ENCODE results near the gene NBR1.
"Not testable (repeated sequence)": the region's sequence is repeated elsewhere in the genome, so short reads cannot be mapped to it uniquely, and the experiment has no call there.

NBR1 gene

DNA sequence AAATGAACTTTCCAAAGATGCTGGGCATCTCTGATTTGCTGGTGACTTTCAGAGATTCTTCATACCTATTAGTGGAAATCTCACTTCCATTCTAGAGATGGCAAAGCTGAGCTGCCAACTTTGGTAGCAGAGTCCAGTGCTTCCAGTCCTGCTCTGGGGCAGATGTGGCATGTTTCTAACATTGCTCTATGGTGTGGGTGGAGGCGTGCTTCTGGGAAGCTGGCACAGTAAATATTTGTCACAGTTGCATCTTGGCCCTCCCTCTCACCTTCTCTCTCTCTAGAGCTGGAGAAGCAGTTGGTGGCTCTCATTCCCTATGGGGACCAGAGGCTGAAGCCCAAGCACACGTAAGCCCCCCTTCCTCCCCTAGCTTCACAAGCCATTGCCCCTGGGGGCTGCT lies 42.5 kb downstream of the NBR1 start:
- H3K27ac Mint-ChIP-seq = no peak overlapping the region
- ATAC-seq (ENCODE audit: low read depth) (no peak), DNase-seq (ENCODE audit: low spot score in 2 of 2) (no peak)
- H3K4me3 Mint-ChIP-seq = peak overlapping the region; percentile 35
- peaks cover 18% of the 10 kb centered on the region for H3K36me3 Mint-ChIP-seq
- H3K4me1 Mint-ChIP-seq = peaks cover 24% of the 10 kb centered on the region
- no peaks in the 10 kb centered on the region for H3K27me3 Mint-ChIP-seq
- H3K9me3 Mint-ChIP-seq = no peaks in the 10 kb centered on the region

DNA sequence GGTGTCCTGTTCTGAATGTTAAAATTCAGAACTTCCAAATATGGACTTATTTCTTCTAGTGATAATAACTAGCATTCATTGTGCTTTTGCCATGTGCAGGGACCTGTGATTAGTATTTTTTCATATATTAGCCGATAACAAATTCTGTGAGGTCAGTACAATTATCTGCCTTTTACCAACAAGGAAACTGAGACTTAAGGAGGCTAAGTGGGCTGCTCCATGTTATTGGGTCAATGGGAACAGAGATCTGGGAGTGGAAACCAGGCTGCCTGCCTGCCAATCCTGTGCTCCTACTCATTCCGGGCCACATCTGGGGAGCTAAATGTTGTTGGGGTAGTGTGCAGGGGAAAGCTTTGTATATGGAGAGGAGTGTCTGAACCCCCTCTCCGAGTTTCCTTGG lies 44.3 kb downstream of the NBR1 start:
- ATAC-seq (ENCODE audit: low read depth) (no peak), DNase-seq (ENCODE audit: low spot score in 2 of 2) (no peak)
- peaks cover 24% of the 10 kb centered on the region for H3K4me1 Mint-ChIP-seq
- no peaks in the 10 kb centered on the region for H3K9me3 Mint-ChIP-seq
- H3K4me3 Mint-ChIP-seq = no peak overlapping the region
- no peak overlapping the region for H3K27ac Mint-ChIP-seq
- H3K36me3 Mint-ChIP-seq = peaks cover 21% of the 10 kb centered on the region
- H3K27me3 Mint-ChIP-seq = no peaks in the 10 kb centered on the region

DNA sequence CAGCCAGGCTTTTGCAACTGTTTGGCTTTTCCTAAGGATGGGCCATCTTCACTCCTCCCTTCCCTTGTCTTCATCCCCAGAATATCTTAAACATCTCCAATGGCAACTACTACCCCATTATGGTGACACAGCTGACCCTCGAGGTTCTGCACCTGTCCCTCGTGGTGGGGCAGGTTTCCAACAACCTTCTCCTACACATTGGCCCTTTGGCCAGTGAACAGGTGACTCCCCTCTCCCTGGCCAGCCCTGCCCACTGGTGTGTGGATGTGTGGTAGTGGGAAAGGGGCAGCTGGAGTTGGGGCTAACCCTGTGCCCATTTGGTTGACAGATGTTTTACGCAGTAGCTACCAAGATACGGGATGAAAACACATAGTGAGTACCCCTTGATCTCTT lies 45.4 kb downstream of the NBR1 start:
- ATAC-seq (ENCODE audit: low read depth) (no peak), DNase-seq (ENCODE audit: low spot score in 2 of 2) (no peak)
- Mint-ChIP-seq H3K36me3 (peaks cover 23% of the 10 kb centered on the region), H3K9me3 (no peaks in the 10 kb centered on the region), H3K27me3 (no peaks in the 10 kb centered on the region), H3K4me1 (peaks cover 20% of the 10 kb centered on the region), H3K4me3 (no peak overlapping the region), H3K27ac (no peak overlapping the region)

DNA sequence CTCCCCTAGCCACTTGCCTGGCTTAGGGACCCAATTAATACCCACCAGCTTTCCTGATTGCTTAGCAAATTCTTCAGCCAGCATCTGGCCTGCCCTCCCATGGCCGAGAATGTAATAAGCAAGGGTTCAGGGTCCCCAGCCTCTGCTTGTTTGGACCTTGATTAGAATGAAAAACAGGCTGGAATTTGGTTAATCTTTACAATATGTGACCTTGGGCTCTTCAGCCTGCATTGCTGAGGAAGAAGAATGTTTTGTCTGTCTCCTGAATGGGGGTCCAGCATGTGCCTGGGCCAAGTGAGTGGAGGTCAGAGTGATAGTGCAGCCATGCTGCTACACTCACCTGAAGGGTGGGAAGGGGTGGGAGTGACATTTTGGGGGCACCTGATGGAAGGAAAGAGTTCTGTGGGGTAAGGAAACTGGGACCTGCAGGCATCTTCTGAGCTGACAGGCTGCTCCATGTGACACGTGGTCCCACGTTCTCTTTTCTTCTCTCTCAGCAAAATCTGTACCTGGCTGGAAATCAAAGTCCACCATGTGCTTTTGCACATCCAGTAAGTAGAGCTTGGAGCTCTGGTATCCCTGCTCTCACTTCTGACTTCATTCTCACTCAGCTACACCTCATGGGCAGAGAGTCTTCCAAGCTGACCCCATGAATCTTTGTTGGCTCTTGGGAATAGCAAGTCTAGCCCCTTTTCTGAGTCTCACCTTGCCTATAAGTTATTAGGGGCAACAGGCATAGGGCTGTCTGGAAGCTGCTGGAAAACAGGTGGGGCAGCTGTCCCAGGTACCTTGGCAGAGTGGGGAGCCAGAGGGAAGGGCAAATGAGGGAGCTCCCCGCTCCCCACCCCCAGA lies 46.0 kb downstream of the NBR1 start:
- H3K36me3 Mint-ChIP-seq = peaks cover 23% of the 10 kb centered on the region
- no peak overlapping the region for H3K27ac Mint-ChIP-seq
- H3K4me3 Mint-ChIP-seq = no peak overlapping the region
- H3K9me3 Mint-ChIP-seq = no peaks in the 10 kb centered on the region
- peaks cover 19% of the 10 kb centered on the region for H3K4me1 Mint-ChIP-seq
- DNase-seq (ENCODE audit: low spot score in 2 of 2) = no peak
- ATAC-seq (ENCODE audit: low read depth) = no peak
- no peaks in the 10 kb centered on the region for H3K27me3 Mint-ChIP-seq

DNA sequence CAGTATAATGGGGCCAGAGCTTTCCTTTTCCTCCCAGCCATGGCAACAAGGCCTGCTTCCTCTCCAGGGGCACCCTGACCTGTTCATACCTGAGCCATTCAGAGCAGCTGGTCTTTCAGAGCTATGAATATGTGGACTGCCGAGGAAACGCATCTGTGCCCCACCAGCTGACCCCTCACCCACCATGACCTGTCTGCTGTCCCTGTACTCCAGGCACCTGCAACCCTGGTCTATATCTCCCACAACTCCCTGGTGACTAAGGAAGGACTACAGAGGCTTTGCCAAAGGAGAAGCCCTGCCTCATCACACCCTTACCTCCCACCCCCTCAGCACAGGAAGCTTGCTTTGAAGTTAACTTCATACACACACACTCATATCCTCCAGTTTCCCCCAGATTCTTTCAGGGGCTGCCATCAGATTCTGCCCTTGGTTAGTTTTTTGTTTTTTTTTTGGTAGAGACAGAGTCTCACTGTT lies 46.6 kb downstream of the NBR1 start:
- no peaks in the 10 kb centered on the region for H3K27me3 Mint-ChIP-seq
- H3K4me3 Mint-ChIP-seq = no peak overlapping the region
- ATAC-seq (ENCODE audit: low read depth) = no peak
- peaks cover 23% of the 10 kb centered on the region for H3K36me3 Mint-ChIP-seq
- peak in 1 of 2 donors; percentile 4 for DNase-seq (ENCODE audit: low spot score in 2 of 2)
- peak overlapping the region; percentile 20 for H3K27ac Mint-ChIP-seq
- peaks cover 12% of the 10 kb centered on the region for H3K4me1 Mint-ChIP-seq
- no peaks in the 10 kb centered on the region for H3K9me3 Mint-ChIP-seq

DNA sequence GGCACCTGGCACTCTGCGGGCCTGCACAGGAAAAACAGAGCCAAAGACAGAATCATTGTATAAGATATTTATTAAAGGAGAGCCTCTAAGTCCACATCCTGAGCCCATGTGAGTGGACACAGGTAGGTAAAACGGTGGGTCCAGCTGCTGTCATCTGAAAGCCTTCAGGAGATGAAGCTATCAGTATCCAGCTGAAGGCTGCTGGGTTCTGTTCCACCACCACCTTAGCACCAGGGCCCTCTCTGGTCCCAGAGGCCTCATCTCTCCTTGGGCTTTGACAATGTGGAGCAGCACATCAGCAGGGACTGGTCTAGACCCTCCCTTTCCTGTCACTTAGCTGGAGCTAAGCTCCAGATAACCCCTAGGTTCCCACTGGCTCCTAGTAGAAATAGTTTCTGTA lies 48.0 kb downstream of the NBR1 start:
- ATAC-seq (ENCODE audit: low read depth) (no peak), DNase-seq (ENCODE audit: low spot score in 2 of 2) (peak in 1 of 2 donors; percentile 4)
- H3K9me3 Mint-ChIP-seq = no peaks in the 10 kb centered on the region
- H3K36me3 Mint-ChIP-seq = peaks cover 26% of the 10 kb centered on the region
- H3K4me1 Mint-ChIP-seq = peaks cover 10% of the 10 kb centered on the region
- H3K27ac Mint-ChIP-seq = no peak overlapping the region
- no peak overlapping the region for H3K4me3 Mint-ChIP-seq
- H3K27me3 Mint-ChIP-seq = no peaks in the 10 kb centered on the region

DNA sequence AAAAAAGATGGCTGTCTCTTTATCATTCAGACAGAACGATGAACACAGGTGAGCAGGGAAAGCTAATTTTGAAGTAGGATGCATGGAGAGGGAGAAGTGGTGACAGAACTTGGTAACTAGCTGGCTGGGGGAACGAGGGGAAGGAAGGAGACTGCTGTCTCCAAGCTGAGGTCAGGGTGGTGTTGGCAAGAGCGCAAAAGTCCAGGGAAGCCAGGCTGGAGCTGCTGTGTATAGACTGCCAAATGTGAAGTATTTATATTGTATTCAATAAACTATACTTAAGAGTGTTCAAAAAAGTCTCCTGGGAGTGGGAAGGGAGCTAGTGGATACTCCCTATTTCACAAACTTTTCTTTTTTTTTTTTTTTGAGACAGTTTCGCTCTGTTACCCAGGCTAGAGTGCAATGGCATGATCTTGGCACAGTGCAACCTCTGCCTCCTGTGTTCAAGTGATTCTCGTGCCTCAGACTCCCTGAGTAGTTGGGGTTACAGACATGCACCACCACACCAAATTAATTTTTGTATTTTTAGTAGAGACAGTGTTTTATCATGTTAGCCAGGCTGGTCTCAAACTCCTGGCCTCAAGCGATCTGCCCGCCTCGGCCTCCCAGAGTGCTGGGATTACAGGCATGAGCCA lies 48.8 kb downstream of the NBR1 start:
- Mint-ChIP-seq H3K4me3 (no peak overlapping the region), H3K36me3 (peaks cover 26% of the 10 kb centered on the region), H3K9me3 (no peaks in the 10 kb centered on the region), H3K27me3 (no peaks in the 10 kb centered on the region), H3K4me1 (peaks cover 11% of the 10 kb centered on the region), H3K27ac (no peak overlapping the region)
- no peak for ATAC-seq (ENCODE audit: low read depth)
- DNase-seq (ENCODE audit: low spot score in 2 of 2) = peak in 1 of 2 donors; percentile 6

DNA sequence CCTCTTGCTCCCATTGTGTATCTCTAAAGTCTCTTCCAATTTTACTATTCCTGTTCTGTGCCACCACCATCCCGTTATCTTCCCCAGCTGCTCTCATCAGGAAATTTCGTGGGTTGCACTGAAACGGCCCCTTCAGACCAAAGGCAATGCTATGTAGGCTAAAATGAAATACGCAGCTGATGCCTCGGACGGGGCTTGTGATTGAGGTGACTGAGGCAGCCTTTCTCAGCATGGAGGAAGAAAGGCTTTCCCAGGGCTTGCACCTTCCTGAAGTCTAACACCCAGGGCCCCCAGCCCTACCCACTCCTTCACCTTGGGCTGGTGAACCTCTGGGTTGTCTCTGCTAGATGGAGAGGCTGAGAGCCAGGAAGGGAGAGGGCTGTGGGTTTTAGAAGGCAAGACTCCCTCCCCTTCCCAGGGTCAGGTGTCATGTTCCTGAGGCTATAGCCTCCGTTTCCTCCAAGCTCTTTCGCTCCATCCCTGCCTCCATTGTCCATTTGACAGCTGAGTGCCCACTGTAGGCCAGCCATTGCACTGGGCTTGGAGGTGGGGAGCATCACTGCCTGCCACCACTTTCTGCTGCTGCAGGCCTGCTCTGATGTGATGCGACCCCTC lies 49.6 kb downstream of the NBR1 start:
- no peak for ATAC-seq (ENCODE audit: low read depth)
- no peaks in the 10 kb centered on the region for H3K9me3 Mint-ChIP-seq
- H3K27ac Mint-ChIP-seq = no peak overlapping the region
- H3K36me3 Mint-ChIP-seq = peaks cover 25% of the 10 kb centered on the region
- H3K27me3 Mint-ChIP-seq = no peaks in the 10 kb centered on the region
- H3K4me3 Mint-ChIP-seq = no peak overlapping the region
- no peak for DNase-seq (ENCODE audit: low spot score in 2 of 2)
- H3K4me1 Mint-ChIP-seq = peaks cover 10% of the 10 kb centered on the region

DNA sequence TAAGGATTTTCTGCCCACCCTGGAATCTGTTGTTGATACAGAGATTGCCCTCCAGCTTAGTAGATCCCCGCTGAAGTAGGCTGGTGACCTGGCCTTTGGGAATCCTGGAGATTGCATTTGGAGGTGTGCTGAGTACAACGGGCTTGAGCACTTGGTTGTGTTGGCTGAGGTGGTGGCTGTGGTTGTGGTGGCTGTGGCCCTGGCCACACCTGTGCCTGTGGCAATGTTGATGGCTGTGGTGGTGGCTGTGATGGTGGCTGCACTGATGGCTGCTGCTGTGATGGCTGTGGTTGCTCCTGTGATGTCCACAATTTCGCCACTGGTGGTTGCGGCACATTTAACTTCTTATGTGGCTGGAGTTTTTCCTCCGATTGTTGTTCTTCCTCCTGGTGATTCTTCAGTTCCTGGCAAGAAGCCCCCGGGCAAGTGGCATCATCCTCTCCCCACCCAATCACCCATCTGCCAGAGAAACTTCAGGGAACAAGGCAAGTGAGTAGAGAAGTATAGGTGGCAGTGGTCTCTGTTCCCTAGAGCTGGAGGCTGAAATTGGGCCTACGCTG lies 53.2 kb downstream of the NBR1 start:
- H3K9me3 Mint-ChIP-seq = no peaks in the 10 kb centered on the region
- H3K27me3 Mint-ChIP-seq = no peaks in the 10 kb centered on the region
- H3K36me3 Mint-ChIP-seq = peaks cover 8% of the 10 kb centered on the region
- H3K4me3 Mint-ChIP-seq = no peak overlapping the region
- peaks cover 4% of the 10 kb centered on the region for H3K4me1 Mint-ChIP-seq
- DNase-seq (ENCODE audit: low spot score in 2 of 2) (no peak), ATAC-seq (ENCODE audit: low read depth) (no peak)
- no peak overlapping the region for H3K27ac Mint-ChIP-seq

DNA sequence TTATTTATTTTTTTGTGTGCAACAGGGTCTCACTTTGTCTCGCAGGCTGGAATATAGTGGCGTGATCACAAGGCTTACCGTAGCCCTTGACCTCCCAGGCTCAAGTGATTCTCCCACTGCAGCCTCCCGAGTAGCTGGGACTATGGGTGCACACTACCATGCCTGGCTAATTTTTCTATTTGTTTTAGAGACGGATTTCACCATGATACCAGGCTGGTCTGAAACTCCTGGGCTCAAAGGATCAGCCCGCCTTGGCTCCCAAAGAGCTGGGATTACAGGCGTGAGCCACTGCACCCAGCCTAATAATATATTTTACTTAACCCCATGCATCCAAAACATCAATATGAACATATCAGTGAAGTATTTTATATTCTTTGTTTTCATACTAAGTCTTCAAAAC lies 55.4 kb downstream of the NBR1 start:
- DNase-seq (ENCODE audit: low spot score in 2 of 2) (no peak), ATAC-seq (ENCODE audit: low read depth) (no peak)
- Mint-ChIP-seq H3K36me3 (peaks cover 3% of the 10 kb centered on the region), H3K27ac (no peak overlapping the region), H3K4me3 (no peak overlapping the region), H3K27me3 (no peaks in the 10 kb centered on the region), H3K4me1 (peaks cover 4% of the 10 kb centered on the region), H3K9me3 (no peaks in the 10 kb centered on the region)

DNA sequence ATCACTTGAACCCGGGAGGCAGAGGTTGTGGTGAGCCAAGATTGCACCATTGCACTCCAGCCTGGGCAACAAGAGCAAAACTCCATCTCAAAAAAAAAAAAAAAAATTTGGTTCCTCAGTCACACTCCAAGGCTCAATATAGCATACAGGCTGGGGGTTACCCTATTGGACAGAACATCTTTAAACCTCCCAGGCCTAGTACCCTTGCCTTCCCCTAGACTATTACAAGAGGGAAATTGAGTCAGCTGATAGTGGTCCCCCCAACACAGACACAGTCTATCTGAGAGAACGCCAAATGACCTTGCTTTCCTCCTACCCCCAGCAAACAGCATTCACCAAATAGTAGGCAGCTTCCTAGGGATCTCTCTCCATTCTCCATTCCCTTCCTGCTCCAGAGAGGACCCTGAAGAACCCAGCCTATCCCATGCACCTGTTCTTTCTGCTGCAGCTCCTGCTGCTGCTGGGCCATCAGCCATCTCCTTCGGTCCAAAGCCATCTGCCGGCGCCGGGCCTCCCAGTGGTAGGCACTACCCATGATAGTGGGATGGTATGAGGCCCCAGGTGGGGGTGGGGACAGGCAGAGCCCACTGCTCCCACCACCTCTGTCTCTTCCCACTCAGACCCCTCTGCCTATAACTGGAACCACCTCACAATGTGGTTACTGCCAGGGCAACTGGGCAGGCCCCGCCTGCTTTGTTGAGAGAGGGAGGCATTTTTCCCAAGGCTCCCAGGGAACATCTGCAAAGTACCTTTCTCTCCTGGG lies 57.2 kb downstream of the NBR1 start, which contains the start of gene CCDC200:
Gene CCDC200, minus strand, starts transcription at position 604 of the 763 bp plus-strand sequence. Its CDS starts 69 bp downstream, at position 535.
- H3K27ac Mint-ChIP-seq; H3K9me3 Mint-ChIP-seq; H3K36me3 Mint-ChIP-seq; H3K27me3 Mint-ChIP-seq; H3K4me1 Mint-ChIP-seq; H3K4me3 Mint-ChIP-seq; DNase-seq (ENCODE audit: low spot score in 2 of 2); ATAC-seq (ENCODE audit: low read depth): not testable (repeated sequence)

DNA sequence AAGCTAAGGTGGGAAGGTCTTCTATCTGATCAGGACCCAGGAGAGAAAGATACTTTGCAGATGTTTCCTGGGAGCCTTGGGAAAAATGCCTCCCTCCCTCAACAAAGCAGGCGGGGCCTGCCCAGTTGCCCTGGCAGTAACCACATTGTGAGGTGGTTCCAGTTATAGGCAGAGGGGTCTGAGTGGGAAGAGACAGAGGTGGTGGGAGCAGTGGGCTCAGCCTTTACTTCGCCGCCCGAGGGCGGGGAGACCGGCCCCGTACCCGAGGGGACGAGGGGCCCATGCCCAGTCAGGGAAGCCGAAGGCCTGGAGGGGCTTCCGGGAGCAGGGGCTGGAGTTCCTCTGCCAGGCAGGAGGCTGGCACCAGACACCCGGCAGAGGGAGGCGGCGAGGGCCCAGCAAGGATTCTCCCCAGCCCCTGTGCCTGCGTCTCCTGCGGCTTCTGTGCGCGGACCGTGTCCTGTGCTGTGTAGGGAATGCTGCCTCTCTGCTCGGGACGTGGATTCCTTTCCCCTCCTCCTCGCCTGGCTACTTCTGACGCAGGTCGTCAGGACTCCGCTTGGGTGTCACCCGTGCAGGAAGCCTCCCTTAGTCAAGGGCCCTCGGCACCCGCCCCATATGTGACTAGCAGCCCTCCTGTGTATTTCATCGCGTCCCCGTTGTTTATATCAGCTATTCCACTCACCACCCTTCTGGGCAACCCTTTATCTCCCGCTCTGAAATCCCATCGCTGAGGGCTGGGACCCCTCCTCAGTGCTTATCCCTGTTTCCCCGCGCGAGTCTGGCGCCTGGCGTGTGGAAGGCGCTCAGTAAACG lies 60.4 kb downstream of the NBR1 start:
- not testable (repeated sequence) for H3K4me3 Mint-ChIP-seq; H3K27me3 Mint-ChIP-seq; DNase-seq (ENCODE audit: low spot score in 2 of 2); H3K27ac Mint-ChIP-seq; H3K9me3 Mint-ChIP-seq; H3K36me3 Mint-ChIP-seq; H3K4me1 Mint-ChIP-seq; ATAC-seq (ENCODE audit: low read depth)

Measured in memory B cell (primary cell).